KG1 (cell line): ENCODE measurements around the gene PTPN7.
"Not testable (repeated sequence)": the region's sequence is repeated elsewhere in the genome, so short reads cannot be mapped to it uniquely, and the experiment has no call there.

ENCODE experiments used
- DNase-seq: peaks from one replicate; lab custom pipeline; 2025; lab: John Stamatoyannopoulos, UW

The PTPN7 gene

GRCh38 chr1:202129453-202130296 lies 30.7 kb downstream of the PTPN7 start:
- DNase-seq: no peak

DNA sequence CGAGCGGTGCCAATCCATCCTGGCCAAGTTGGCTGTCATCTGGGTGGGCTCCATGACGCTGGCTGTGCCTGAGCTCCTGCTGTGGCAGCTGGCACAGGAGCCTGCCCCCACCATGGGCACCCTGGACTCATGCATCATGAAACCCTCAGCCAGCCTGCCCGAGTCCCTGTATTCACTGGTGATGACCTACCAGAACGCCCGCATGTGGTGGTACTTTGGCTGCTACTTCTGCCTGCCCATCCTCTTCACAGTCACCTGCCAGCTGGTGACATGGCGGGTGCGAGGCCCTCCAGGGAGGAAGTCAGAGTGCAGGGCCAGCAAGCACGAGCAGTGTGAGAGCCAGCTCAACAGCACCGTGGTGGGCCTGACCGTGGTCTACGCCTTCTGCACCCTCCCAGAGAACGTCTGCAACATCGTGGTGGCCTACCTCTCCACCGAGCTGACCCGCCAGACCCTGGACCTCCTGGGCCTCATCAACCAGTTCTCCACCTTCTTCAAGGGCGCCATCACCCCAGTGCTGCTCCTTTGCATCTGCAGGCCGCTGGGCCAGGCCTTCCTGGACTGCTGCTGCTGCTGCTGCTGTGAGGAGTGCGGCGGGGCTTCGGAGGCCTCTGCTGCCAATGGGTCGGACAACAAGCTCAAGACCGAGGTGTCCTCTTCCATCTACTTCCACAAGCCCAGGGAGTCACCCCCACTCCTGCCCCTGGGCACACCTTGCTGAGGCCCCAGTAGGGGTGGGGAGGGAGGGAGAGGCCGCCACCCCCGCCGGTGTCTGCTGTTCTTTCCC lies 32.4 kb downstream of the PTPN7 start:
- no peak for DNase-seq

GRCh38 chr1:202127061-202127460 lies 33.3 kb downstream of the PTPN7 start:
- no peak for DNase-seq

DNA sequence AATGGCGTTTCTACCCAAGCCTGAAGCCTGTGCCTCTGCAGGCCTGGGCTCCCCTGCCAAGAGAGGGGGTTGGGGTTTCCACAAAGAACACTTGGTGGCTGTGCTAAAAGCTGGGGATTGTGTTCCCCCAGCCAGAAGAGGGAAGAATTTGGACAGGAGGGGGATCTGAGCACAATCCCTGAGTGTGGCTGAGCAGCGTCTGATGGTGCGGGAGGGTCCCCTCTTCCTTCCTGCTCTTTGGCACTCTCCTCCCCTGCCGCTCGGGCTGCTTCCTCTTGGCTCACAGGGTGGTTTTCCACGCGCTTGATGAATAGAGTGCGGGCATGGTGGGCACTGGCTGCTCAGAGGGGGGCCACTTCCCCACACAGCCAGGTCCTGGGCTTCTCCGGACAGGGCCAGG lies 34.0 kb downstream of the PTPN7 start:
- DNase-seq: no peak

DNA sequence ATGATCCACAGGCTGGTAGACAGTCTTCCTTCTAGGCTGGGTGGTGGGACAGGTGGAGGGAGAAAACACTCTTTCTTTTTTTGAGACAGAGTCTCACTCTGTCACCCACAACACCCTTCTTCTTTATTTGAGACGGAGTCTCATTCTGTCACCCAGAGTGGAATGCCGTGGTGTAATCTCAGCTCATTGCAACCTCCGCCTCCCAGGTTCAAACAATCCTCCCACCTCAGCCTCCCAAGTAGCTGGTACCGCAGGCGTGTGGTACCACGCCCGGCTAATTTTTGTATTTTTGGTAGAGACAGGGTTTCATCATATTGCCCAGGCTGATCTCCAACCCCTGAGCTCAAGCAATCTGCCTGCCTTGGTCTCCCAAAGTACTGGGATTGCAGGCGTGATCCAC lies 34.8 kb downstream of the PTPN7 start:
- DNase-seq: no peak

GRCh38 chr1:202124142-202124541 lies 36.3 kb downstream of the PTPN7 start:
- no peak for DNase-seq

GRCh38 chr1:202123336-202123813 lies 37.0 kb downstream of the PTPN7 start:
- no peak for DNase-seq

DNA sequence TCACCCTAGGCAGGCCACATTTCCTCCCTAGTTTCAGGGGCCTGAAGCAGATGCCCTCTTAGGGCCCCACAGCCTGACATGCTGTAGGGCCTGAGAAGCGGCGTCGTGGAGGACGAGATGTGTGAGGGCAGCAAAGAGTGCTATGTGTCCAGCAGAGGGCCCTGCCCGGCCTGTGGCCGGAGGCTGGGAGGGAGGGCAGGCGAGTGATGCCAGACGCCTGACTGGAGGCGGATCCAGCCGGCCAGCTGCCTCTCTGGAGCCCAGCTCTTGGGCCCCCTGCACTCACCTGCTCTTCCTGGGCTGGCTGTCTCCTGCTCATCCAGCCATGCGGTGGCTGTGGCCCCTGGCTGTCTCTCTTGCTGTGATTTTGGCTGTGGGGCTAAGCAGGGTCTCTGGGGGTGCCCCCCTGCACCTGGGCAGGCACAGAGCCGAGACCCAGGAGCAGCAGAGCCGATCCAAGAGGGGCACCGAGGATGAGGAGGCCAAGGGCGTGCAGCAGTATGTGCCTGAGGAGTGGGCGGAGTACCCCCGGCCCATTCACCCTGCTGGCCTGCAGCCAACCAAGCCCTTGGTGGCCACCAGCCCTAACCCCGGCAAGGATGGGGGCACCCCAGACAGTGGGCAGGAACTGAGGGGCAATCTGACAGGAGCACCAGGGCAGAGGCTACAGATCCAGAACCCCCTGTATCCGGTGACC lies 37.6 kb downstream of the PTPN7 start, which contains the start of gene GPR37L1:
GPR37L1 (plus strand) TSS at position 279 of the 697 bp plus-strand sequence; CDS start at position 326, 47 bp downstream.
- DNase-seq: no peak

GRCh38 chr1:202121006-202121405 lies 39.4 kb downstream of the PTPN7 start:
- DNase-seq: no peak

DNA sequence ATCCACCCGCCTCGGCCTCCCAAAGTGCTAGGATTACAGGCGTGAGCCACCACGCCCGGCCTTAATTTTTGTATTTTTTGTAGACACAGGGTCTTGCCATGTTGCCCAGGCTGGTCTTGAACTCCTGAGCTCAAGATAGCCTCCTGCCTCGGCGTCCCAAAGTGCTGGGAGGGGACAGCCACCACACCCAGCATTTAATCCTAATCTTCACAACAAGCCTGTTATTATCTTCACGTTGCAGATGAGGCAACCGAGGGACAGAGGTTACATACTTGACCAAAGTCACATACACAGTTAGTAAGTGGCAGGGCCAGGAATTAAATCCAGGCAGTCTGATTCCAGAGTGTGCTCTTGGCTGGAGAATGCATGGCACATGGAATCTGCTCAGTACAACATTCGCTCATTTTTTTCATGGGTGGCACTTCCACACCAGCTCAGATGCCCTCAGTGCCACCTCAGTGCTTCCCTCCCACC lies 42.5 kb downstream of the PTPN7 start:
- no peak for DNase-seq

DNA sequence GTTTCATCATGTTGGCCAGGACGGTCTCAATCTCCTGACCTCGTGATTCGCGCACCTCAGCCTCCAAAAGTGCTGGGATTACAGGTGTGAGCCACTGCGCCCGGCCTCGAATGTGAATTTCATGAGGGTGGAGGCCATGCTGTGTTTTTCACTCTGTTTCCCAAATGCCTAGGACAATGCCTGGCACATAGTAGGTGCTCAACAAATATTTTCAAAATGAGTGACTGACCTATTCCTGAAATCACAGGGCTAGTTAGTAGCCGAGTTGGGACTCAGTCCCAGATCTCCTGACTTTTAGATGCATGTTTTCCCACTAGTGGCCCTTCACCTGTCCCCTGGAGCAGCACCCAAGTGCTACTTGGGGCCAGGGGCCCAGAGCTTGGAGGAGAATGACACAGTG lies 44.1 kb downstream of the PTPN7 start:
- DNase-seq: no peak

- DNase-seq: no peak
These were observed 46.6 kb downstream of the PTPN7 start for GRCh38 chr1:202113690-202114300.

GRCh38 chr1:202112859-202113689 lies 47.3 kb downstream of the PTPN7 start:
- no peak for DNase-seq

DNA sequence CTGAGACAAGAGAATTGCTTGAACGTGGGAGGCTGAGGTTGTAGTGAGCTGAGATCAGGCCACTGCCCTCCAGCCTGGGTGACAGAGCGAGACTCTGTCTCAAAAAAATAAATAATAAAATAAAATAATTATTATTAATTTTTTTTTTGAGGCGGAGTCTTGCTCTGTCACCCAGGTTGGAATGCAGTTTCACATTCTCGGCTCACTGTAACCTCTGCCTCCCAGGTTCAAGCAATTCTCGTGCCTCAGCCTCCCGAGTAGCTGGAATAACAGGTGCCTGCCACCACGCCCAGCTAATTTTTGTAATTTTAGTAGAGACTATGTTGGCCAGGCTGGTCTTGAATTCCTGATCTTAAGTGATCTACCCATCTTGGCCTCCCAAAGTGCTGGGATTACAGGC lies 48.8 kb downstream of the PTPN7 start:
- not testable (repeated sequence) for DNase-seq

DNA sequence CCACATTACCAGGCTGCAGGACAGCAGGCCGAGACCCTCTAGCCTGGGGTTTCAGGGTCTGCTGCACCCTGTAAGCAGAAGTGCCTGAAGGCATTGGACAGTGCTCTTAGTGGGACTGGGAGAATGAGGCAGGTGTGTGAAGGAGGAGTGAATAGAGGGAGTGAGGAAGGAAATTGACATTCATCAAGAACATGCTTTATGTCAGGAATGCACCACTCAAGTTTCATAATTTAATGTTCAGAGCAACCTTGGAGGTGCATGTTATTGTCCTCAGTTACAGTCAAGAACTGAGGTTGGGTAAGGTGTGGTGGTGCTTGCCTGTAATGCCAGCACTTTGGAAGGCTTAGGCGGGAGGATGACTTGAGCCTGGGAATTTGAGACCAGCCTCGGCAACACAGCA lies 49.4 kb downstream of the PTPN7 start:
- DNase-seq: no peak

- no peak for DNase-seq
These were observed 52.3 kb downstream of the PTPN7 start for GRCh38 chr1:202107801-202108731.

- no peak for DNase-seq
These were observed 53.1 kb downstream of the PTPN7 start for GRCh38 chr1:202107321-202107761.

DNA sequence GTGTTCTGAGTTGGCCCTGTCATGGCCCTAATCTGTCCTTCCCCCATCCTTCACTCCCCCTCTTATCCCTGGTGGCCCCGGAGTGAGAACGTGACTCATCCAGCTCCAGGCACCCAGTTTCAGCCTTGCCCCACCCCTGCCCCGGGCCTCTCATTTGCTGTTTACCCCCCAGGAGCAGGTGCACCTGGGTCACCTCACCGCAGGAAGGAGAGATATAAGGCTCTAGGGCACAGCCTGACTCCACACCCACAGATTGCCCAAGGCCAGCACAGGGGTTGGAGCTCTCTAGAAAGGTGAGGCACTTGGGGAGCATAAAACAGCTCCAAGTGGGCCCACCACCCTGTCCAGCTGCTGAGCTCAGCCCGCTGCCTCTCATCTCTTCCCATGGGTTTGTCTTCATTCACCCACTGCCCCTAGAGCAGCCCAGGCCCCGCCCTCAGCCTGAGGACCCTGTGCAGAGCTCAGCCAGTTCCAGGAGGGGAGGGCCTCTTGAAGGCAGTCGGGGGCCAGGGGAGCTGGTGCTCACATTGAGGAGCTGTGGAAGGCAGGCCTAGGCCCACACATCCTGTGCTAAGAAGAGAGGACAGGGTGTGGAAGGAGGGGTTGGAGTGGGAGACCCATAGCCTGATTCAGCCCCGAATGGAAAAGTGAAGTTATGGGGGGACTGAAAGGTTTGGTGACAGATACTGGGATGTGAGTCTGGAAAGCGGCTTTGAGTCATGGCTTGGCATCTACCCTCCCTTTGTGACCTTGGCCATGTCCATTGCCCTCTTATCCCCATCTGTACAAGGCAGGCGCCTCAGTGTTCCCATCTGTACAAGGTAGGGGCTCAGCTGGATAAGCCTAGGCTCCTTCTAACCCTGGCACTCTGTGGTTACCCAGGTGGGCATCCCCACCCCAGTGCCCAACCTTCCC lies 53.8 kb downstream of the PTPN7 start:
- no peak for DNase-seq
